ENCODE results near the gene RALB.

The RALB gene

GRCh38 chr2:120338015-120338414 is 85.4 kb downstream of the RALB start:
- DNase-seq (ENCODE audit: low read depth), result no peak

- DNase-seq (ENCODE audit: low read depth), result no peak
Observed at GRCh38 chr2:120341977-120342376, 89.3 kb downstream of the RALB start.

- DNase-seq (ENCODE audit: low read depth), result no peak
Observed at GRCh38 chr2:120342446-120342845, 89.8 kb downstream of the RALB start.

- DNase-seq (ENCODE audit: low read depth), result no peak
Observed at GRCh38 chr2:120343100-120343432, 90.4 kb downstream of the RALB start.

GRCh38 chr2:120343433-120344105 is 90.9 kb downstream of the RALB start:
- DNase-seq (ENCODE audit: low read depth), result peak; percentile 55

Measured in GM04504 (cell line).